Smooth muscle cell (in vitro differentiated cells): Measurements from ENCODE around the gene LBH. TPM values are rescaled to one million over a fixed set of nuclear protein-coding genes. Genes with fewer than 3 reads are reported as not detected.

Experiments
- DNase-seq: peaks from one replicate; lab custom pipeline; 2025; ENCODE audit not compliant: unreplicated experiment; lab: John Stamatoyannopoulos, UW
- H2AFZ ChIP-seq: fragments of 200-600 bp; sonication (generic); 2 replicates; pipeline ENCODE4 v1.6.0; 2016; ENCODE audit warnings: antibody characterized with exemption, low read depth, mild to moderate bottlenecking
- H3F3A ChIP-seq: fragments of 200-600 bp; sonication (generic); 2 replicates; pipeline ENCODE4 v1.6.0; 2017; ENCODE audit warnings: antibody characterized with exemption, low read depth
- H3K27ac ChIP-seq: fragments of 200-600 bp; sonication (generic); 2 replicates; pipeline ENCODE4 v1.5.1; 2016; ENCODE audit warnings: low read depth, mild to moderate bottlenecking
- H3K27me3 ChIP-seq: fragments of 200-600 bp; sonication (generic); 2 replicates; pipeline ENCODE4 v1.6.1; 2016; ENCODE audit warnings: low read depth, mild to moderate bottlenecking
- H3K36me3 ChIP-seq: fragments of 200-600 bp; sonication (generic); 2 replicates; pipeline ENCODE4 v1.5.1; 2016; ENCODE audit warnings: low read depth
- H3K4me1 ChIP-seq: fragments of 200-600 bp; sonication (generic); 2 replicates; pipeline ENCODE4 v1.5.1; 2016; ENCODE audit warnings: low read depth
- H3K4me2 ChIP-seq: fragments of 200-600 bp; sonication (generic); 2 replicates; pipeline ENCODE4 v1.6.0; 2016; ENCODE audit warnings: mild to moderate bottlenecking
- H3K4me3 ChIP-seq: fragments of 200-600 bp; sonication (generic); 2 replicates; pipeline ENCODE4 v1.5.1; 2016; ENCODE audit warnings: mild to moderate bottlenecking
- H3K79me2 ChIP-seq: fragments of 200-600 bp; sonication (generic); 2 replicates; pipeline ENCODE4 v1.6.0; 2016; ENCODE audit warnings: low read depth, mild to moderate bottlenecking
- H3K9ac ChIP-seq: fragments of 200-600 bp; sonication (generic); 2 replicates; pipeline ENCODE4 v1.6.0; 2016; ENCODE audit warnings: low read depth
- H3K9me3 ChIP-seq: fragments of 200-600 bp; sonication (generic); replicated peaks from 2 replicates; pipeline ENCODE4 v1.5.1; 2016; ENCODE audit warnings: low read depth
- H4K20me1 ChIP-seq: fragments of 200-600 bp; sonication (generic); 2 replicates; pipeline ENCODE4 v1.6.0; 2016; ENCODE audit warnings: low read depth
- WGBS: methylation state at CpG from one replicate; pipeline ENCODE4 v1.1.7; 2016; ENCODE audit warnings: low lambda C conversion rate; 5-methylcytosine and 5-hydroxymethylcytosine counted together
- polyA plus RNA-seq: library from polyadenylated mRNA; unstranded; fragments of >200 nt; fragmentation: Nextera tagmentation; extraction: Ambion mirVana; gene quantifications from 2 replicates; pipeline ENCODE4 v1.2.1, GENCODE V29; 2016
- total RNA-seq: library from RNA; depleted of rRNA; stranded (reverse); fragments of >200 nt; gene quantifications from 2 replicates; pipeline ENCODE4 v1.2.3, GENCODE V29; 2014
- TF ChIP-seq, protein P1 (sequence below): fragments of 200-600 bp; sonication (generic); IDR thresholded peaks from 2 replicates; pipeline ENCODE4 v1.5.1; 2017; ENCODE audit warnings: borderline replicate concordance, mild to moderate bottlenecking, antibody characterized with exemption; ENCODE audit not compliant: insufficient read depth, poor library complexity, severe bottlenecking

The LBH gene
- total and polyA plus RNA-seq, 2 experiments from 2014 or later = 31.0 to 35.2 TPM

DNA sequence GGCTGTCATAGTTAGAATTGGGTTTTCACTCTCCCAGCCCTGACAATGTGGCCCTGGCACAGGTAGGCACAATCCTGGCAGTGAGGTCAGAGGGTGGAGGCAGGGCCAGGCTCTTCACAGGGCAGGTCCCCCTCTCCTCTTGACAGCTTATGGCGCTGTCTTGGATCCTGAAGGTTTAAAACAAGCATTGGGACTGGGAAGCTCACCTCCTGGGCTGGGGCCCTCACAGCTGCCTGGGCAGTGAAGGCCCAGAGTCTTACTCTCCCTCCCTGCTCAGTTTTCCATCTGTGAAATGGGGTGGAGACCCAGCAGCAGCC, 23.3 kb downstream of the LBH start:
- Histone ChIP-seq H3K9ac (no peak overlapping the region), H3K36me3 (no peaks in the 10 kb centered on the region), H2AFZ (no peak overlapping the region), H3K4me1 (peaks cover 10% of the 10 kb centered on the region), H3K79me2 (peaks cover 30% of the 10 kb centered on the region), H4K20me1 (peaks cover 88% of the 10 kb centered on the region), H3K4me2 (no peak overlapping the region), H3K27me3 (no peaks in the 10 kb centered on the region), H3K4me3 (no peak overlapping the region), H3F3A (peaks cover 21% of the 10 kb centered on the region), H3K27ac (no peak overlapping the region), H3K9me3 (no peaks in the 10 kb centered on the region)
- WGBS = 94% methylated on average over 1 of the region's 1 CpG
- TF ChIP-seq, protein P1, sequence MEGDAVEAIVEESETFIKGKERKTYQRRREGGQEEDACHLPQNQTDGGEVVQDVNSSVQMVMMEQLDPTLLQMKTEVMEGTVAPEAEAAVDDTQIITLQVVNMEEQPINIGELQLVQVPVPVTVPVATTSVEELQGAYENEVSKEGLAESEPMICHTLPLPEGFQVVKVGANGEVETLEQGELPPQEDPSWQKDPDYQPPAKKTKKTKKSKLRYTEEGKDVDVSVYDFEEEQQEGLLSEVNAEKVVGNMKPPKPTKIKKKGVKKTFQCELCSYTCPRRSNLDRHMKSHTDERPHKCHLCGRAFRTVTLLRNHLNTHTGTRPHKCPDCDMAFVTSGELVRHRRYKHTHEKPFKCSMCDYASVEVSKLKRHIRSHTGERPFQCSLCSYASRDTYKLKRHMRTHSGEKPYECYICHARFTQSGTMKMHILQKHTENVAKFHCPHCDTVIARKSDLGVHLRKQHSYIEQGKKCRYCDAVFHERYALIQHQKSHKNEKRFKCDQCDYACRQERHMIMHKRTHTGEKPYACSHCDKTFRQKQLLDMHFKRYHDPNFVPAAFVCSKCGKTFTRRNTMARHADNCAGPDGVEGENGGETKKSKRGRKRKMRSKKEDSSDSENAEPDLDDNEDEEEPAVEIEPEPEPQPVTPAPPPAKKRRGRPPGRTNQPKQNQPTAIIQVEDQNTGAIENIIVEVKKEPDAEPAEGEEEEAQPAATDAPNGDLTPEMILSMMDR = no peak
- DNase-seq = no peak

DNA sequence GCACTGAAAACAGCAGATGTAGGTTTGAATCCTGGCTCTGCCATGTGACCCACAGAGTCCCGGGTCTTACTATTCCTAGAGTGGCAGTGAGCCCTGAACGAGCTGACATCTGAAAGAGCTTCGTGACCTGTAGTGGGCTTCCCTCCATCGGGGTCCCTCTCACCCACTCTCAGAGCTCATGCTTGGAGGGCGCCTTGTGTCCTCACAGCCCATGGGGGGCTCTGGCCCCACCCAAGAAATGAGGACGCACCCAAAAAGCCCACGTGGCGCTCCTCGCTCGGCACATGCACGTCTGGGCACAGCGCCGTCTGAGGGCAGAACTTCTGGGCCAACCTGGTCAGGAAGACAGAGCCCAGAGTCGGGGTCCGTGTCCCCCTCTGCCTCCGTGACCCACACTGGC, 23.7 kb downstream of the LBH start:
- H3K36me3 ChIP-seq = peaks cover 2% of the 10 kb centered on the region
- H2AFZ ChIP-seq = no peak overlapping the region
- peaks cover 21% of the 10 kb centered on the region for H3F3A ChIP-seq
- peaks cover 88% of the 10 kb centered on the region for H4K20me1 ChIP-seq
- TF ChIP-seq, protein P1 = no peak
- H3K9me3 ChIP-seq = no peaks in the 10 kb centered on the region
- H3K27ac ChIP-seq = no peak overlapping the region
- 93% methylated on average over 16 of the region's 16 CpGs for WGBS
- H3K4me2 ChIP-seq = no peak overlapping the region
- no peak overlapping the region for H3K9ac ChIP-seq
- DNase-seq = no peak
- H3K79me2 ChIP-seq = peaks cover 26% of the 10 kb centered on the region
- no peak overlapping the region for H3K4me3 ChIP-seq
- H3K27me3 ChIP-seq = no peaks in the 10 kb centered on the region
- H3K4me1 ChIP-seq = peaks cover 10% of the 10 kb centered on the region

DNA sequence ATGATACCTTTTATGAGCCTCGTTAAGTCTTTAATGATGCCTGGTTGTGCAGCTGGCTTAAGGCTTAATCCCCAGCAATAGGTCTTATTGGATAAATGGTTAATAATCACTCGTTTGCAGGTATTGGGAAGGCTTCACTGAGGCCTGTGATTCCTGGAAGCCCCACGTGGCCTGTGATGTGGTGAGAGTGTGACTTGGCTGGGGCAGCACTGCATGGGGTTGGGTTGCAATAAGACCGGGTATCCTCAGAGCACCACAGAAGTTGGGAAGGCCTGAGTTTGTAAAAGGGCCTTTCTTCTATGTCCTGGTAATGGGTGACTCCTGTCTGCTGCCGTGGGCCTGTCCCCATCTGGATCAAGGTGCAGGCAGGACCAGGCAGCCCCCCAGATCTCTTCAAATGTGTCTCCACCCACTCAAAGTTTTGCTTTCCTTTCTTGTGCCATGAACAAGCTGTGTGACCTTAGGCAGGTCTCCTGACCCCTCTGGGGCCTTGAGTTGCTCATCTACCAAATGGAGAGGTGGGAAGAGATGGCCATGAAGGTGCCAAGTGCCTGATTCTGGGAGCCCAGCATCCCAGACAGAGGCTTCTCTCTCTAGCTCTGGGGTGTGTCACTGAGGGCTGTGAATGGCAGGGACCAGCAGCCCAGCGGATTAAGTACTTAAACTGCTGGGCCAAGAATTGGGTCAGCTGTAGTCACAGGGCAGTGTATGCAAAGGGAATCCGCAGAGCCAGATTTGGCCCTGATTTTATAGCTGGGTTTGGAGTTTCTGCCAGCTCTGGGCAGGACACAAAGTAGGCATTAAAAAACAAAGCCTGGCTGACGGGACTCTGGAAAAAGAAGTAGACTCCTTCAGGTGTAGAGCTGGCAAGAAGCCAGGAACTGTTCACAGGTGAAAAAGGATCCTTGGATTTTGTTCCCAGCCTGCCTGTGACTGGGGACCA, 24.4 kb downstream of the LBH start:
- H3K27ac ChIP-seq = no peak overlapping the region
- no peak overlapping the region for H3K4me2 ChIP-seq
- H3F3A ChIP-seq = peaks cover 21% of the 10 kb centered on the region
- H3K79me2 ChIP-seq = peaks cover 26% of the 10 kb centered on the region
- H3K4me3 ChIP-seq = no peak overlapping the region
- peaks cover 82% of the 10 kb centered on the region for H4K20me1 ChIP-seq
- no peak overlapping the region for H3K9ac ChIP-seq
- WGBS = 60% methylated on average over 8 of the region's 8 CpGs
- TF ChIP-seq, protein P1 = no peak
- no peaks in the 10 kb centered on the region for H3K27me3 ChIP-seq
- DNase-seq = no peak
- no peak overlapping the region for H2AFZ ChIP-seq
- H3K9me3 ChIP-seq = no peaks in the 10 kb centered on the region
- H3K36me3 ChIP-seq = peaks cover 3% of the 10 kb centered on the region
- peaks cover 10% of the 10 kb centered on the region for H3K4me1 ChIP-seq
